ENCODE results near the gene CYP26B1.

Gene CYP26B1

DNA sequence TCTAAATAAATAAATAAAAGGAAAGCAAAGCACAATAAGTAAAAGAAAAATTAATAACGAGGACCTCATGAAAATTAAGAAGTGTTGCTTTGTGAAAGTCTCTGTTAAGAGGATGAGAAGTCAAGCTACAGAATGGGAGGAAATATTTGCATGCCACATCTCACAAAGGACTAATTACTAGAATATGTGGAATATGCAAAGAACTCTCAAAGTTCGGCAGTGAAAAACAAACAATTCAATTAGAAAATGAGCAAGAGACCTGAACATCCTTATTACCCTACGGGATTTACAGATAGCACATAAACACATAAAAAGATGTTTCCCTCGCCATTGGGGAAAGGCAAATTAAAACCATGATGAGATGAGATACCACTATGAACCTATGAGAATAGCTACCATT is 23.3 kb downstream of the CYP26B1 start:
- H4K20me1 ChIP-seq (ENCODE audit: insufficient read depth, low read length): no peaks in the 10 kb centered on the region
- TF ChIP-seq EZH2 (optimal IDR thresholded peaks at IDR 0.05; ENCODE audit: low read depth, low read length): no peak
- TF ChIP-seq, protein P1, sequence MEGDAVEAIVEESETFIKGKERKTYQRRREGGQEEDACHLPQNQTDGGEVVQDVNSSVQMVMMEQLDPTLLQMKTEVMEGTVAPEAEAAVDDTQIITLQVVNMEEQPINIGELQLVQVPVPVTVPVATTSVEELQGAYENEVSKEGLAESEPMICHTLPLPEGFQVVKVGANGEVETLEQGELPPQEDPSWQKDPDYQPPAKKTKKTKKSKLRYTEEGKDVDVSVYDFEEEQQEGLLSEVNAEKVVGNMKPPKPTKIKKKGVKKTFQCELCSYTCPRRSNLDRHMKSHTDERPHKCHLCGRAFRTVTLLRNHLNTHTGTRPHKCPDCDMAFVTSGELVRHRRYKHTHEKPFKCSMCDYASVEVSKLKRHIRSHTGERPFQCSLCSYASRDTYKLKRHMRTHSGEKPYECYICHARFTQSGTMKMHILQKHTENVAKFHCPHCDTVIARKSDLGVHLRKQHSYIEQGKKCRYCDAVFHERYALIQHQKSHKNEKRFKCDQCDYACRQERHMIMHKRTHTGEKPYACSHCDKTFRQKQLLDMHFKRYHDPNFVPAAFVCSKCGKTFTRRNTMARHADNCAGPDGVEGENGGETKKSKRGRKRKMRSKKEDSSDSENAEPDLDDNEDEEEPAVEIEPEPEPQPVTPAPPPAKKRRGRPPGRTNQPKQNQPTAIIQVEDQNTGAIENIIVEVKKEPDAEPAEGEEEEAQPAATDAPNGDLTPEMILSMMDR (IDR thresholded peaks at IDR 0.05; ENCODE audit: low read length): no peak
- TF ChIP-seq EZH2phosphoT487 (IDR thresholded peaks at IDR 0.05; ENCODE audit: low read length): no peak
- H3K27me3 ChIP-seq (replicated peaks; ENCODE audit: insufficient read depth, low read length): no peaks in the 10 kb centered on the region
- H3K4me1 ChIP-seq (ENCODE audit: low read length): no peaks in the 10 kb centered on the region
- no peak for DNase-seq
- H3K27ac ChIP-seq (ENCODE audit: low read length): no peak overlapping the region
- no peaks in the 10 kb centered on the region for H3F3A ChIP-seq (ENCODE audit: insufficient read depth, low read length)
- no peaks in the 10 kb centered on the region for H3K79me2 ChIP-seq (ENCODE audit: low read length)
- no peaks in the 10 kb centered on the region for H3K36me3 ChIP-seq (replicated peaks; ENCODE audit: insufficient read depth, low read length)
- no peak overlapping the region for H3K4me2 ChIP-seq (ENCODE audit: low read depth, low read length)
- H3K4me3 ChIP-seq (ENCODE audit: low read length): no peak overlapping the region
- H3K9me2 ChIP-seq (replicated peaks; ENCODE audit: insufficient read depth, low read length): no peaks in the 10 kb centered on the region
- H3K9ac ChIP-seq (ENCODE audit: low read length): no peak overlapping the region
- H3K9me3 ChIP-seq (replicated peaks; ENCODE audit: insufficient read depth, low read length): no peaks in the 10 kb centered on the region
- H2AFZ ChIP-seq (ENCODE audit: low read length): no peak overlapping the region

DNA sequence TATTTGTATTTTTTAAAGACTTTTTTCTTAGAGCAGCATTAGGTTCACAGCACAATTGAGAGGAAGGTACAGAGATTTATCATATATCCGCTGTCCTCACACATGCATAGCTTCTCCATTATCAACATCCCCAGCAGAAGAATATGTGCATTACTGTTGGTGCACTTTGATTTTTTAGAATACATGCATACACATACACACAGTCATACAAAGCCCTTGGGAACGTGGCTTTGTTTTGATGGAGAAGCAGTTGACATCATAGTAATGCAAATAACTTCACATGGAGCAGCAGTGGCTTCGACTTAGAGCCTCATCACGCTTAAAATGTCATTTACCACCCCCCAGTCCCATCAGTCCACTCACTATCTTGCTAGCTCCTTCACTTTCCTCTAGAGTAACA is 26.5 kb downstream of the CYP26B1 start:
- no peaks in the 10 kb centered on the region for H3K36me3 ChIP-seq (replicated peaks; ENCODE audit: insufficient read depth, low read length)
- no peak overlapping the region for H3K4me3 ChIP-seq (ENCODE audit: low read length)
- TF ChIP-seq EZH2 (optimal IDR thresholded peaks at IDR 0.05; ENCODE audit: low read depth, low read length) (no peak), EZH2phosphoT487 (IDR thresholded peaks at IDR 0.05; ENCODE audit: low read length) (no peak)
- no peak overlapping the region for H3K4me2 ChIP-seq (ENCODE audit: low read depth, low read length)
- H3K79me2 ChIP-seq (ENCODE audit: low read length): no peaks in the 10 kb centered on the region
- no peaks in the 10 kb centered on the region for H3K9me3 ChIP-seq (replicated peaks; ENCODE audit: insufficient read depth, low read length)
- H2AFZ ChIP-seq (ENCODE audit: low read length): no peak overlapping the region
- no peak overlapping the region for H3K27ac ChIP-seq (ENCODE audit: low read length)
- H3K27me3 ChIP-seq (replicated peaks; ENCODE audit: insufficient read depth, low read length): no peaks in the 10 kb centered on the region
- no peaks in the 10 kb centered on the region for H3F3A ChIP-seq (ENCODE audit: insufficient read depth, low read length)
- H3K9ac ChIP-seq (ENCODE audit: low read length): no peak overlapping the region
- no peaks in the 10 kb centered on the region for H3K4me1 ChIP-seq (ENCODE audit: low read length)
- no peak for DNase-seq
- no peaks in the 10 kb centered on the region for H4K20me1 ChIP-seq (ENCODE audit: insufficient read depth, low read length)
- H3K9me2 ChIP-seq (replicated peaks; ENCODE audit: insufficient read depth, low read length): no peaks in the 10 kb centered on the region

DNA sequence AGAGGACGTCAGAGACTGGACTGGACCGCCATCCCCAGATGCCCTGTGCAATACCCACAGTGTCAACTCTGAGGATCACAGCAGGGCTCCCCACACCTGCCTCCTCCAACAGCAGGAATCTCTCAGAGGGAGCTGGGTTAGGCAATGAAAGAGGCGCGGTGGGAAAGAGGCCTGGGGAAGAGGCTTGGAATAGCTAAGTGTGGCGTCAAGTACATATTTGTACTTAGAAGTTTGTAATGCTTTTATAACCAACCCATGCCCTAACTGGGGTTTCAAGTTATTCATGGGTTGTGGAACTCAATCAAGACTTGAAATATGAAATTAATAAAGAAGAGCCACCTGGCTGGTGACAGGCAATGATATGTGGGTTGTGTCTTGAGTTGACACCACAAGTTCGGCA is 28.7 kb downstream of the CYP26B1 start:
- H2AFZ ChIP-seq (ENCODE audit: low read length): no peak overlapping the region
- H3K27ac ChIP-seq (ENCODE audit: low read length): no peak overlapping the region
- H3K27me3 ChIP-seq (replicated peaks; ENCODE audit: insufficient read depth, low read length): no peaks in the 10 kb centered on the region
- DNase-seq: no peak
- H3K79me2 ChIP-seq (ENCODE audit: low read length): no peaks in the 10 kb centered on the region
- no peaks in the 10 kb centered on the region for H3K9me3 ChIP-seq (replicated peaks; ENCODE audit: insufficient read depth, low read length)
- H3F3A ChIP-seq (ENCODE audit: insufficient read depth, low read length): no peaks in the 10 kb centered on the region
- no peak overlapping the region for H3K4me3 ChIP-seq (ENCODE audit: low read length)
- no peaks in the 10 kb centered on the region for H3K36me3 ChIP-seq (replicated peaks; ENCODE audit: insufficient read depth, low read length)
- H3K9ac ChIP-seq (ENCODE audit: low read length): no peak overlapping the region
- H4K20me1 ChIP-seq (ENCODE audit: insufficient read depth, low read length): no peaks in the 10 kb centered on the region
- no peak overlapping the region for H3K4me2 ChIP-seq (ENCODE audit: low read depth, low read length)
- no peaks in the 10 kb centered on the region for H3K4me1 ChIP-seq (ENCODE audit: low read length)
- TF ChIP-seq EZH2phosphoT487 (IDR thresholded peaks at IDR 0.05; ENCODE audit: low read length) (no peak), EZH2 (optimal IDR thresholded peaks at IDR 0.05; ENCODE audit: low read depth, low read length) (no peak)
- TF ChIP-seq, protein P1 (IDR thresholded peaks at IDR 0.05; ENCODE audit: low read length): no peak
- H3K9me2 ChIP-seq (replicated peaks; ENCODE audit: insufficient read depth, low read length): no peaks in the 10 kb centered on the region

DNA sequence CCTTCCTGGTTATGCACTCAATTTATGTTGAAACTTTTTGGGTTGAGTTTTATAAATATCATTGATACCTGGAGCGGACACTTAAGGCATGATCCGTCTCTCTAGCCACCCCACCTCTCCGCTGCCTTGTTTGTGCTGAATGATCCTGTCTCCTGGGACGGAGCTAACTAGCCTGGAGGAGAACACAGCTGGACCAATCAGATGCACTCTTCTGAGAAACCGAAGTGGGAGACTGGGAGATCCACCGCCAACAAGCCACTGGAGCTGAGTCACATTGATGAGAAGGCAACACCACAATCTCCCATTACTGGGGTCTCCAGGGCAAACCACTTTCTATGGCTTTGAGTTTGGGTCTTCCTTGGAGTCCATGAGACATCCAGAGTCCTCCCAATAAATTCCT is 29.3 kb downstream of the CYP26B1 start:
- Histone ChIP-seq H3K27me3 (replicated peaks; ENCODE audit: insufficient read depth, low read length) (no peaks in the 10 kb centered on the region), H3K4me3 (ENCODE audit: low read length) (no peak overlapping the region), H3K9me2 (replicated peaks; ENCODE audit: insufficient read depth, low read length) (no peaks in the 10 kb centered on the region), H3F3A (ENCODE audit: insufficient read depth, low read length) (no peaks in the 10 kb centered on the region), H3K79me2 (ENCODE audit: low read length) (no peaks in the 10 kb centered on the region), H3K36me3 (replicated peaks; ENCODE audit: insufficient read depth, low read length) (no peaks in the 10 kb centered on the region), H3K4me2 (ENCODE audit: low read depth, low read length) (no peak overlapping the region), H4K20me1 (ENCODE audit: insufficient read depth, low read length) (no peaks in the 10 kb centered on the region), H3K9me3 (replicated peaks; ENCODE audit: insufficient read depth, low read length) (no peaks in the 10 kb centered on the region), H3K27ac (ENCODE audit: low read length) (no peak overlapping the region), H3K9ac (ENCODE audit: low read length) (no peak overlapping the region), H2AFZ (ENCODE audit: low read length) (no peak overlapping the region), H3K4me1 (ENCODE audit: low read length) (no peaks in the 10 kb centered on the region)
- DNase-seq: no peak
- TF ChIP-seq EZH2 (optimal IDR thresholded peaks at IDR 0.05; ENCODE audit: low read depth, low read length) (no peak), EZH2phosphoT487 (IDR thresholded peaks at IDR 0.05; ENCODE audit: low read length) (no peak)
- TF ChIP-seq, protein P1 (IDR thresholded peaks at IDR 0.05; ENCODE audit: low read length): no peak

All from MM.1S (cell line).